ENCODE measurements around the gene EPHB1.

GRCh38 chr3:135089451-135089850 is 294.4 kb downstream of the EPHB1 start:
- TF ChIP-seq, protein P1, sequence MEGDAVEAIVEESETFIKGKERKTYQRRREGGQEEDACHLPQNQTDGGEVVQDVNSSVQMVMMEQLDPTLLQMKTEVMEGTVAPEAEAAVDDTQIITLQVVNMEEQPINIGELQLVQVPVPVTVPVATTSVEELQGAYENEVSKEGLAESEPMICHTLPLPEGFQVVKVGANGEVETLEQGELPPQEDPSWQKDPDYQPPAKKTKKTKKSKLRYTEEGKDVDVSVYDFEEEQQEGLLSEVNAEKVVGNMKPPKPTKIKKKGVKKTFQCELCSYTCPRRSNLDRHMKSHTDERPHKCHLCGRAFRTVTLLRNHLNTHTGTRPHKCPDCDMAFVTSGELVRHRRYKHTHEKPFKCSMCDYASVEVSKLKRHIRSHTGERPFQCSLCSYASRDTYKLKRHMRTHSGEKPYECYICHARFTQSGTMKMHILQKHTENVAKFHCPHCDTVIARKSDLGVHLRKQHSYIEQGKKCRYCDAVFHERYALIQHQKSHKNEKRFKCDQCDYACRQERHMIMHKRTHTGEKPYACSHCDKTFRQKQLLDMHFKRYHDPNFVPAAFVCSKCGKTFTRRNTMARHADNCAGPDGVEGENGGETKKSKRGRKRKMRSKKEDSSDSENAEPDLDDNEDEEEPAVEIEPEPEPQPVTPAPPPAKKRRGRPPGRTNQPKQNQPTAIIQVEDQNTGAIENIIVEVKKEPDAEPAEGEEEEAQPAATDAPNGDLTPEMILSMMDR (IDR thresholded peaks at IDR 0.05): no peak
- TF ChIP-seq POLR2A (IDR thresholded peaks at IDR 0.05): no peak
